GM19351 (cell line): ENCODE results near the gene REXO2.

Experiments
- ATAC-seq: cut with Tn5 transposase; IDR thresholded peaks from one replicate; pipeline ENCODE4 v1.9.1; 2021; ENCODE audit warnings: mild to moderate bottlenecking, moderate library complexity; ENCODE audit not compliant: unreplicated experiment

REXO2 gene

GRCh38 chr11:114439229-114440120, at the start of gene REXO2:
TSS of gene REXO2 (plus strand) at chr11:114439467. CDS start at chr11:114439529, 62 bp downstream.
- peak; percentile 99 for ATAC-seq

DNA sequence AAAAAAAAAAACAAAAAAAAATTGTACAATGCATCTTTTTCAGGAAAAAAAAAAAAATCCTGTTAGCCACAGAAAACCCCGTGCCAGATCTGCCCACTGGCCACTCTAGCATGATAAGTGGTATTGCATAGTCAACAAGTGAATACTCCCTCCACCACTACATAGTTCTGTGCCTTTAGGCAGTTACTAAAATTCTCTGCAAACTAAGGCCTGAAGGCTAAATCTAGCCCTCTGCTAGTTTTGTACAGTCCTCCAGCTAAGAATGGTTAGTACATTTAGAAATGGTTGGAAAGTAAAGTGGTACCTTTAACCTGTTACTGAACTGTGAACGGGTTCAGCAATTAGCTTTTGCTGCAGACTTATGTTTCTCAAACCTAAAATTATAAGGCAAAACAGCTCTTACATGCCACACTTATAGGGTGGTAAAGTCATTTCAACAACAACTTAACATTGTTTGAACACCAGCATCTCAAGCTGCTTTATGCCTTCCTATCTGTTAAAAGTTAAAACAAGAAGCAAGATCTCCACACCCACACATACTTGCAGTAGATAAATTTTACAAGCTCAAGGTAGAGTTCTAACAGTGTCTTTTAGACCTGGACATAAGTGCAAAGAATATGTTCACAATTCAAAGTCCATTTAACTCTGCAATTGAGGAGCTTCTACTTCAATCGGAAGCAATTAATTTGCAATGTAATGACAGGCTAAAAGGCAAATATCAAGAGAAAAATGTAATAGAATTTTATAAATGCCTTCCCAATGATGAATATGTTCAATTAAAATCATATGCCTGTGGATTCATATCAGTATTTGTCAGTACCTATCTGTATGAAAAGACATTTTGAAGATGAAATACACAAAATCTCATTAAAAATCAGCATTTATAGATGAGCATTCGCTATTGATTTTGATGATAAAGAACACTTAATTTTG, 46.3 kb upstream of the REXO2 start:
- no peak for ATAC-seq

DNA sequence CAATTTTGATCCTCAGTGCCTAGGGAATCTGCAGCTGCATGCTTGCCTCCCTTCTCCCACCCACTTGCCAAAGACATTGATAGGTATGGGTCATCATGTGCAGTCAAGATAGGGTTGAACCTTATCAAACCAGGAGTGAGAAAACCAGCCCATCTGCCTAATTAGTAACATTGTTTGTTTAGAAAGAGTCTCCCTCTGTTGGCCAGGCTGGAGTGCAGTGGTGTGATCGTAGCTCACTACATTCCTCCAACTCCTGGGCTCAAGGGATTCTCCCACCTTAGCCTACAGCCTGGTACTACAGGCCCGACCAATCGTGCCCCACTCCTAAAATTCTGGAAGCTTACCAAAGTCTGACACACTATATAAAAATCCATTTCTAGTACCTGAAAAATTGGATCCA, 43.5 kb upstream of the REXO2 start:
- ATAC-seq: no peak

DNA sequence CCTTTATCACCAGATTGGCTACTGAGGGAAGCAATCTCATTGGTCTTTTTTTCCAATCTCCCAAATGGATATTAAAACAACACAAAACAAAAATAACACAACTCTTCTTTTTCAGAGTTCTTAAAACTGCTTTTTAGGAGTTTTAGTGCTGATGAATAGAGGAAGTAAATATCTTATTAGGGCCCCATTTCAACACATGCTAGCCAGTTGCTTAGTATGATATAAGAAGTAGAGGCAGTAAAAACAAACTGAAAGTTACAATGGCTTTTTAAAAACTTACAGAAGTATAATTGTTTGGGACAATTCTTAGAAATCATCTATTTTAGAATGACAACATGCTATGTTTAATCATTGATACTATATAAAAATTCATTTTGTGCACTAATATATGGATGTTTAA, 42.4 kb upstream of the REXO2 start:
- ATAC-seq: no peak

DNA sequence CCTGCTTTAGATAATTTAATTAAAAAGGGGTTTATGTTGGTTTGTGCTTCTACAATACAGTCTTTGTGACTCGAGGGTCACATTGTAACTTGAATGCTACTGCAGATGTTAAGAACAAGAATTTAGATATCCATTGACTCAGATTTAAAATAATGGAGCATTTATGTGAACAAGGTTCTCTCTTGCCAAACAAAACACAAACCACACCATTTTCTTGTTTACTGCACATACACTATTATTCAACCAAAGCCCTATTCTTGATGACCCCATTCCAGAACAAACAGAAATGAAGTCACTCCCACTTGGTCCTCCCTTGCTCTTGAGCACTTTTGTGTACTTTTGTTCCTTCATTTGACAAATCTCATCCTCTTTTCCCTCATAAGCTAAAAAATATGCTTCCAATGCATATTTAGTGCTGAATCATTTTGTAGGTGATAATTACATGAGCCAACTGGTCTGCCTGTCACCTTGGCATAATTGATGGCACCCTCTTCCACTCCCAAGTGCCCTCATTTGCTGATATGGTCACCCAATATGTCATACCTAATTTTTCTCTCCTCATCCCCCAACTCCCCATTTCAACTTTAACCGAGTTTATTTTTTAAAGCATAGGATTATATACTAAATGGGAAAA, 41.8 kb upstream of the REXO2 start:
- no peak for ATAC-seq

GRCh38 chr11:114398303-114398920, 40.9 kb upstream of the REXO2 start:
- no peak for ATAC-seq

GRCh38 chr11:114399490-114400215, 39.6 kb upstream of the REXO2 start:
- ATAC-seq: peak; percentile 24

- ATAC-seq: peak; percentile 93
Observed at GRCh38 chr11:114400216-114400914, 38.9 kb upstream of the REXO2 start, which contains the start of the genes C11orf71 and RBM7. TSS of gene C11orf71 (minus strand) at chr11:114400511. CDS start at chr11:114400331, 180 bp downstream. TSS of gene RBM7 (plus strand) at chr11:114400666. CDS start at chr11:114400672, 6 bp downstream.

GRCh38 chr11:114400915-114401223, 38.4 kb upstream of the REXO2 start:
- ATAC-seq: no peak

- ATAC-seq: no peak
Observed at GRCh38 chr11:114401311-114401710, 38.0 kb upstream of the REXO2 start.

- no peak for ATAC-seq
Observed at GRCh38 chr11:114412946-114413345, 26.3 kb upstream of the REXO2 start.

DNA sequence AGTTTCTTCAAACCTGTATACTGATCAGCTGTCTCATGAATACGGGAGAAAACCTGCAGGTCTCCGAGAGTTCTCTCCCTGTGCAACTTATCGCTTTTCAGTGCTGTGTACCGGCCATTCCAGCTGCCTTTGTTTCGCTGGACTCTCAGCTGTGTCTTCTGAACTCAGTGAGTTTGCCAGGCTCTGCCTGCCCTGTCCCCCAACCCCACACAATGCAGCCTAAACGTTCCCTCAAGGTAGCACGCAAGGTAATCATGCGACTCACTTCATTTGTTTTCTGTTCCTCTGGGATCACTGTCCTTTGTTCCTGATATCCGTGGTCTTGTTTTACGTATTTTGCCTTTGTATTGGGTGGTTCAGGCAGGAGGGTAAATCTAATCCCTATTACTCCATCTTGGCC, 25.3 kb upstream of the REXO2 start:
- no peak for ATAC-seq

DNA sequence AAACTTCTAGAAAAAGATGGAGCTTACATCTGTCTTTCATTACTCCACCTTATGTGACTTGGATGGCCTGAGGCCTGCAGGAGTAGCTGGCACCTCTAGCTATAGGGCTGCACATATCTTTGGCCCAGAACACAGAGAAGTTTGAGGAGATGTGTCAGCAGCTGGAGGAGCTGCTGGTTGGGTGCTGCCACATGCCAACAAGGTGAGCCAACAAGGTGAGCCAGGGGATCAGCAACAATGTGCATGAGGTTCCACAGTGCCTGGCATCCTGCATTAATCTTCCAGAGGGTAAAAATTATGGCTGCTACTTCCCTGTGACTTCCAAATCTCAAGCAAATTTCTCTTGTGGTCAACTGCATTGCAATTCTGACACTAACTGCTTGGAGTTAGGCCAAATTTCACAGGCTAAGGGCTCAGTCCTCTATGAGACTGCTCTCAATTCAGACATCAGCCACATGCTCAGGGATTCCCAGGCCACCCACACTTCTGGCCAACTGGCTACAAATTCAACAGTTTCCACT, 22.8 kb upstream of the REXO2 start:
- ATAC-seq: no peak

GRCh38 chr11:114426280-114426679, 13.0 kb upstream of the REXO2 start:
- no peak for ATAC-seq

DNA sequence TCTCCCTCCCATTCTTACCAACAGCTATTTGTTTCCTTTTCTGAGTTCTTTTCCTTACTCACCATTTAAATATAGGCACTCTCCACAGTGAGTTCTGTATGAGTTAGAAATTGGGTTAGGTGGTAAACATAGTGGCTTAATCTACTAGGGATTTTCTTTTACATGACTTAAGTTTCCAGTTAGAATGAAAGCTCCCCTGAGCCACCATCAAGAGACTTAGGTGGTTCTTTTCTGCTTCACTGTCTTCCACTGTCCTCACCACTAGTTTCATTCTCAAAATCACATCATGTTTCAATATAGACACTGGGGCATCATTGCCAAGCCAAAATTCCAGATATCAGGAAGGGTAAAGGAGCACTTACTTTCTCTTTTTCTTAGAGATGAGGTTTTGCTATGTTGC, 9.0 kb upstream of the REXO2 start:
- no peak for ATAC-seq

- ATAC-seq: no peak
Observed at GRCh38 chr11:114432893-114433292, 6.4 kb upstream of the REXO2 start.

GRCh38 chr11:114433376-114433775, 5.9 kb upstream of the REXO2 start:
- ATAC-seq: no peak

DNA sequence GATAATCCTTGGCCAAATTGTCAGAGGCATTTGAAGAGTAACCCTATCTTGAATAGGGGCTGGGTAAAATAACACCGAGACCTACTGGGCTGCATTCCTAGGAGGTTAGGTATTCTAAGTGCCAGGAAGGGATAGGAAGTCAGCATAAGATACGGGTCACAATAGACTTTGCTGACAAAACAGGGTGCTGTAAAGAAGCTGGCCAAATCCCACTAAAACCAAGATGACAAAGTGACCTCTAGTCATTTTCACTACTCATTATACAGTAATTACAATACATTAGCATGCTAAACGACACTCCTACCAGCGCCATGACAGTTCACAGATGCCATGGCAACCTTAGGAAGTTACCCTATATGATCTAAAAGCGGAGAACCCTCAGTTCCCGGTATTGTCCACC, 964 bp upstream of the REXO2 start:
- no peak for ATAC-seq
